IPS-15b (cell line): Measurements from ENCODE around the gene ZFP91.

ENCODE experiments used
- H3K27me3 ChIP-seq: one replicate; pipeline ENCODE4 v1.6.1; 2013; ENCODE audit warnings: low read length; ENCODE audit not compliant: control insufficient read depth, insufficient read depth
- H3K36me3 ChIP-seq: one replicate; pipeline ENCODE4 v1.6.1; 2013; ENCODE audit warnings: low read length; ENCODE audit not compliant: control insufficient read depth, insufficient read depth
- H3K4me1 ChIP-seq: one replicate; pipeline ENCODE4 v1.6.1; 2013; ENCODE audit warnings: mild to moderate bottlenecking, low read length; ENCODE audit not compliant: control insufficient read depth, insufficient read depth
- H3K4me3 ChIP-seq: one replicate; pipeline ENCODE4 v1.5.1; 2013; ENCODE audit warnings: low read depth, low read length
- H3K9ac ChIP-seq: one replicate; pipeline ENCODE4 v1.6.1; 2013; ENCODE audit warnings: low read depth, mild to moderate bottlenecking, low read length
- H3K9me3 ChIP-seq: one replicate; pipeline ENCODE4 v1.6.1; 2013; ENCODE audit warnings: mild to moderate bottlenecking, low read length; ENCODE audit not compliant: control insufficient read depth, insufficient read depth

Gene ZFP91

DNA sequence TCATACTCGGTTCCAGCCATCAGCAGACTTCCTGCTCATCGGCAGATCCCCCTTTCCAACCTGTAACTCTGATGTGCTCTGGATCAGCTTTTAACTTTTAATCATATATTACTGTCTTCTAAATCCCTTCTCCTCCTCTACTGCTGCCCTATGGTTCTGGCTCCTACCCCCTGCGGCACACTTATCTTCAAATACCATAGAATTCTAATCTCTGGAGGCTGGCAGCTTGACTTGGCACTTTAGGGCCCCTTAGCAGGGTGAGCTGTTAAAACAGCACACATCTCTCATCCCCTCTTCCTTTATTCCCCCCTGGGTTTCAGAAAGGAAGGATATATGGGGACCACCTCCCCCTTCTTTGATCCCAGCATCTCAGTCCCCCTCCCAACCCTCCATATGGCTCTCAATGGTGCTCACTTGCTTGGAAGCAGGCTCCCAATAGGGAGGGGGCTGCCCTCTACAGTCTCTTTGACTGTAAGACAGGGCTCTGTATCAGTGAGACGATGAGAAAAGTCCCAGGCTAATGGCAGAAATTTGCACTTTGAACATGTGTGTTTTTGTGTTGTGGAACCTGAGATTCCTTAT is 39.2 kb downstream of the ZFP91 start:
- H3K36me3 ChIP-seq = peaks cover 24% of the 10 kb centered on the region
- no peaks in the 10 kb centered on the region for H3K9me3 ChIP-seq
- H3K9ac ChIP-seq = no peak overlapping the region
- no peaks in the 10 kb centered on the region for H3K4me1 ChIP-seq
- no peaks in the 10 kb centered on the region for H3K27me3 ChIP-seq
- H3K4me3 ChIP-seq = no peak overlapping the region

DNA sequence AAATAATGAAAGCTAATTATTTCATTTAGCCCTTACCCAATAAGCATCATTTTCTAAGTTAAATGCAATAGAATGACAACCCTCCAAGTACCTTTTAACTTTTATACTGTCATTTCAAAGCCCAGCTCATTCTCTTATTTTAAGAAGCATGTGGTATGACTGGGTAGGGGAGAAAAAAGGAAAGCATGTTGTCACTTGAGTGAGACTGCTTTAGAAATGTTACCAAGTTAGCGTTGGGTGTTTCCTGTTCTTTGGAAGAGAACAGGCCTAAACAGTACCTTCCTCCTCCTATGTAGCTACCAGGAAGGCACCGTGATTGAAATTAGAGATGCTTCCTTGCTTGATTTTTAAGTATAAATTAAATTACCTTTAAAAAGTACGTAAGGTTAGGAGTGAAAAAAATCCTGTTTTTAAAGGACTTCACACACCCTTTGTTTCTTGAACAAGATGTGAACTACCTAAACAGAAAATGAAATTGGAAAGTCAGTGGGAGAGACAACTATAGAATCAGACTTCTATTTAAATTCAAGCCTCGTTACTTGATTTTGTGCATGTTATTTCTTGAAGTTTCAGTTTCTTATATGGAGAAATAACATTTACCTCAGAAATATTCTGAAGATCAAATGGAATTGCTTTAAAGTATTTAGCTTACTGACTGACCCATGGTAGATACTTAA is 42.9 kb downstream of the ZFP91 start:
- no peaks in the 10 kb centered on the region for H3K9me3 ChIP-seq
- no peak overlapping the region for H3K9ac ChIP-seq
- H3K4me1 ChIP-seq = no peaks in the 10 kb centered on the region
- H3K36me3 ChIP-seq = peaks cover 18% of the 10 kb centered on the region
- no peaks in the 10 kb centered on the region for H3K27me3 ChIP-seq
- no peak overlapping the region for H3K4me3 ChIP-seq

- Histone ChIP-seq H3K4me3 (no peak within 1 kb of the TSS), H3K9me3 (no peaks in the 10 kb centered on the region), H3K4me1 (no peaks in the 10 kb centered on the region), H3K9ac (no peak within 1 kb of the TSS), H3K36me3 (peaks cover 12% of the 10 kb centered on the region), H3K27me3 (no peaks in the 10 kb centered on the region)
These were observed 43.5 kb downstream of the ZFP91 start, which contains the start of gene CNTF for GRCh38 chr11:58622344-58622743. Gene CNTF, plus strand, starts transcription at chr11:58622665. Its CDS starts 88 bp downstream, at chr11:58622753.

DNA sequence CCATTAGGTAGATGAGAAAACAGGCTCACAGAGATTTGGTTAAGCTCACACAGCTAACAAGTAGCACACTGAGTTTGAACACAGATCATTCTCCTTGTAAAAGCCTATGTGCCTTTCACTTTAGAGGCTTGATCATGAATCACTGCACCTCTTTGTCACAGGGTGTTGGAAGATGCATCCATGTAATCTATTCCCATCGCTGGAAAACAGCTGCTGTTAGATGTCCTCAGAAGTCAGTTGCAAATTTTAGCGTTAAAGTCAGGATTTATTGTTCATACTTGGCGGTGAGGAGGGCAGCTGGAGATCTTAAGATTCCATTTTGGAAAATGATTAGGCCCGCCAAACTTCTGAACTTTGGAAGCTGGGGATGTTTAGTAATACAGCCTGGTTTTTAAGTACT is 46.2 kb downstream of the ZFP91 start:
- Histone ChIP-seq H3K9ac (no peak overlapping the region), H3K36me3 (peaks cover 6% of the 10 kb centered on the region), H3K27me3 (no peaks in the 10 kb centered on the region), H3K9me3 (no peaks in the 10 kb centered on the region), H3K4me1 (no peaks in the 10 kb centered on the region), H3K4me3 (no peak overlapping the region)

- H3K4me1 ChIP-seq = no peaks in the 10 kb centered on the region
- no peak overlapping the region for H3K9ac ChIP-seq
- H3K9me3 ChIP-seq = no peaks in the 10 kb centered on the region
- no peak overlapping the region for H3K4me3 ChIP-seq
- peaks cover 6% of the 10 kb centered on the region for H3K36me3 ChIP-seq
- no peaks in the 10 kb centered on the region for H3K27me3 ChIP-seq
These were observed 47.1 kb downstream of the ZFP91 start for GRCh38 chr11:58625826-58626460.

- H3K36me3 ChIP-seq = peaks cover 6% of the 10 kb centered on the region
- no peak overlapping the region for H3K4me3 ChIP-seq
- H3K9me3 ChIP-seq = no peaks in the 10 kb centered on the region
- no peaks in the 10 kb centered on the region for H3K4me1 ChIP-seq
- H3K9ac ChIP-seq = no peak overlapping the region
- H3K27me3 ChIP-seq = no peaks in the 10 kb centered on the region
These were observed 48.1 kb downstream of the ZFP91 start for GRCh38 chr11:58626934-58627483.

DNA sequence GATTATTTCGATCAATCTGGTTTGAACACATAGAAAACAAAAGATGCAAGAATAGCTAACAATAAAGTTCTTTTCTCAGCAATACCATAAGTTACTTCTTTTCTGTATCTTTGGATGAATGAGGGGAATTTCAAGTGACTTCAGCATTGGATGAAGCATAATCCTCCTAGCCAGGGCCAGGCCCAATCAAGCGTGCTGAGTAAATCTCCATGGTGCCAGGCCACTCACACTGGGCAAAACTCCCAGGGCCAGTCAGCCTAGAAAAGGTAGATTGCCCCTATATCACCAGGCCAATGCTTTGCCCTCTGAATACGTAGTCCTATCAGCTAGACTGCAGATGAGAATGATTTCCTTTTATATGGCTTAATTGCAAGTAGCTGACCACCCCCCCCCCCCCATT is 49.6 kb downstream of the ZFP91 start:
- H3K27me3 ChIP-seq = no peaks in the 10 kb centered on the region
- H3K9me3 ChIP-seq = no peaks in the 10 kb centered on the region
- H3K36me3 ChIP-seq = peaks cover 6% of the 10 kb centered on the region
- no peak overlapping the region for H3K9ac ChIP-seq
- H3K4me1 ChIP-seq = no peaks in the 10 kb centered on the region
- H3K4me3 ChIP-seq = no peak overlapping the region

- Histone ChIP-seq H3K36me3 (no peaks in the 10 kb centered on the region), H3K4me1 (no peaks in the 10 kb centered on the region), H3K9ac (no peak overlapping the region), H3K27me3 (no peaks in the 10 kb centered on the region), H3K9me3 (no peaks in the 10 kb centered on the region), H3K4me3 (no peak overlapping the region)
These were observed 51.0 kb downstream of the ZFP91 start for GRCh38 chr11:58629857-58630256.

GRCh38 chr11:58631378-58631777 is 52.5 kb downstream of the ZFP91 start:
- H3K36me3 ChIP-seq = no peaks in the 10 kb centered on the region
- H3K4me1 ChIP-seq = no peaks in the 10 kb centered on the region
- no peak overlapping the region for H3K9ac ChIP-seq
- no peaks in the 10 kb centered on the region for H3K9me3 ChIP-seq
- no peak overlapping the region for H3K4me3 ChIP-seq
- no peaks in the 10 kb centered on the region for H3K27me3 ChIP-seq

- H3K9me3 ChIP-seq = no peaks in the 10 kb centered on the region
- no peaks in the 10 kb centered on the region for H3K27me3 ChIP-seq
- no peak overlapping the region for H3K9ac ChIP-seq
- H3K4me1 ChIP-seq = no peaks in the 10 kb centered on the region
- no peak overlapping the region for H3K4me3 ChIP-seq
- no peaks in the 10 kb centered on the region for H3K36me3 ChIP-seq
These were observed 53.6 kb downstream of the ZFP91 start for GRCh38 chr11:58632510-58632909.

DNA sequence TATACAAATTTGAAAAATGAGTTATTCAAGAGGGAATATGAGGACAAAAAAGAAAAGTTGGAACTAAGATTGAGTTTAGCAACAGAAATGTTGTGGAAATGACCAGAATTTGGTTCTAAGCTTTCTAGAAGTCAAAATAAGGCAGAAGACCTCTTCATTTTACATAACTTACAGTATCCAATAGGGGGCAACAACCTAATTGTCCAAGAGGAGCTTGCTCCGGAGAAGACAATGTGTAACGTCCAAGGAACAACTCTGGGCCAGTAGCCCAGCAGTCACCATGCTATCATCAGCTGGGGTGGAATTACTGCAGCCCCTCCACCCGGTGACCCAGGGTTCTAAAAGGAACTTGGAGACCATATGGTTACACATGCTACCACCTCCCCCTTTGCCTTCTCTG is 57.7 kb downstream of the ZFP91 start:
- H3K4me3 ChIP-seq = no peak overlapping the region
- no peak overlapping the region for H3K9ac ChIP-seq

DNA sequence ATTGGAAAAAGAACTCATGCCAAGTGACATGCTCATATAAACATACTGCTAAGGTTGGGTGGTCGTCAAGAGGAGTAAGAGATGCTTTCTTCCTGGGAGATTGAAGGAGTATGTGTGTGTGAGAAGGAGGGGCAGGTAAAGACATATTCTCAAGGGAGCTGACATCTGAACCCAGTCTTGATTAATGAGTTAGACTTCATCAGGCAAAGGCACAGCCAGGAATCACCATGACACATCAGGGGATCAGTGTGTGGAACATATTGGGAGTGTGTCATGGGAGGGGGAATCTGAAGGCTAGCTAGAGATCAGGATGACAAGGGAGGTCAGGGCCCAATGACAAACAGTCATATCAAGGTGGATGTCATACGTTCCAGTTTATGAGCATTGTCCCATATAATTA is 58.5 kb downstream of the ZFP91 start:
- Histone ChIP-seq H3K36me3 (no peaks in the 10 kb centered on the region), H3K9me3 (no peaks in the 10 kb centered on the region), H3K27me3 (peaks cover 2% of the 10 kb centered on the region), H3K9ac (no peak overlapping the region), H3K4me3 (no peak overlapping the region), H3K4me1 (no peaks in the 10 kb centered on the region)

More for the DNA sequence above, 57.7 kb downstream of the ZFP91 start:
- Histone ChIP-seq H3K27me3 (peaks cover 2% of the 10 kb centered on the region), H3K36me3 (no peaks in the 10 kb centered on the region), H3K9me3 (no peaks in the 10 kb centered on the region), H3K4me1 (no peaks in the 10 kb centered on the region)
